PFSK-1 (cell line): ENCODE measurements around the gene OSER1.

Source experiments
- POLR2AphosphoS5 ChIP-seq: IDR thresholded peaks from 2 replicates; pipeline ENCODE4 v1.6.1; 2012; ENCODE audit warnings: low read depth, mild to moderate bottlenecking, control low read depth, low read length, moderate library complexity
- SIN3A ChIP-seq: IDR thresholded peaks from 2 replicates; pipeline ENCODE4 v1.6.1; 2012; ENCODE audit warnings: mild to moderate bottlenecking, low read length, moderate library complexity, borderline replicate concordance; ENCODE audit not compliant: insufficient read depth
- TAF1 ChIP-seq: IDR thresholded peaks from 2 replicates; pipeline ENCODE4 v1.6.1; 2012; ENCODE audit warnings: low read length, control low read depth, borderline replicate concordance; ENCODE audit not compliant: insufficient read depth
- TF ChIP-seq, protein P1 (sequence below), 2 experiments: IDR thresholded peaks; 2 replicates each; pipeline versions ENCODE4 v1.6.1 to v1.8.0; 2011 to 2012; ENCODE audit warnings: low read depth in 2 of 2, low read length in 2 of 2, control low read depth in 1 of 2, inconsistent platforms in 1 of 2, mild to moderate bottlenecking in 1 of 2, moderate library complexity in 1 of 2; ENCODE audit not compliant: insufficient read depth in 1 of 2

DNA sequence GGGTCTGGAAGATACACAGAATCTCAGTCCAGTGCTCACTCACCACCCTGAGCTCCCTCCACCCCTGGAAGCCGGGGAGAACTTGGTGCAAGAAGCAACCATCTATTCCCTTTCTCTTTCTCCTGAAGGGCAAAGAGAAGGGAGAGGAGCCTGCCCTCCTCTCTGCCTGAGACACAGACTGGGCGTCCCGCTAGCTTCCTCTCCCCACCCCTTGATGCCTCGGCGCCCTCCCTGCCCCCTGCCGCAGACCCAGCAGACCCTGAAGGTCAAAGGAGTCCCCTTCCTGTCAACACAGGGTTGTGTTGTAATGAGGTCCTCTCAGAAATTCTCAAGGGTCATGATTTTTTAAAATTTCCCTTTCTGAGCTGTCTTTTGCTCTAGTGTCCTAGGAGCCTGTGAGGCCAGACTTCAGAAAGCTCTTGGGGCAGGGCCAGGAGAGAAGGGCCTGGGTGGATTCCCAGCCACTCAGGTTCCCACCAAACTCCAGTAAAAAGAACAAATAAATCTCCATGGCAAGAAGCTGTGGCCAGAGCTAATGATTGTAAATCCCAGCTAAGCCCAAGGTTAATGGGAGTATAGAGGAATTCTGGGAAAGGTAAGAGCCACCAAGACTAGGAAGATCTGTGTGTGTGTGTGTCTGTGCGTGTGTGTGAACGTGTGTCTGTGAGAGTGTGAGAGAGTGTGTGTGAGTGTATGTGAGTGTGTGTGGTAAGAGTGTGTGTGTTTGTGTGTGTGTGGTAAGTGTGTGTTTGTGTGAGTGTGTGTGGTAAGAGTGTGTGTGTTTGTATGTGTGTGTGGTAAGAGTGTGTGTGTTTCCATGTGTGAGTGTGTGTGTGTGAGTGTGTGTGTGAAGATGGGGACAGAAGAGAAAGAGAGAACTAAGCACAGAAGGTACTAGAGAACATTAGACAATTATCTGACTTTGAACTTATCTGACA lies 22.5 kb downstream of the OSER1 start:
- TF ChIP-seq SIN3A (no peak), POLR2AphosphoS5 (no peak), TAF1 (no peak)
- TF ChIP-seq, protein P1, sequence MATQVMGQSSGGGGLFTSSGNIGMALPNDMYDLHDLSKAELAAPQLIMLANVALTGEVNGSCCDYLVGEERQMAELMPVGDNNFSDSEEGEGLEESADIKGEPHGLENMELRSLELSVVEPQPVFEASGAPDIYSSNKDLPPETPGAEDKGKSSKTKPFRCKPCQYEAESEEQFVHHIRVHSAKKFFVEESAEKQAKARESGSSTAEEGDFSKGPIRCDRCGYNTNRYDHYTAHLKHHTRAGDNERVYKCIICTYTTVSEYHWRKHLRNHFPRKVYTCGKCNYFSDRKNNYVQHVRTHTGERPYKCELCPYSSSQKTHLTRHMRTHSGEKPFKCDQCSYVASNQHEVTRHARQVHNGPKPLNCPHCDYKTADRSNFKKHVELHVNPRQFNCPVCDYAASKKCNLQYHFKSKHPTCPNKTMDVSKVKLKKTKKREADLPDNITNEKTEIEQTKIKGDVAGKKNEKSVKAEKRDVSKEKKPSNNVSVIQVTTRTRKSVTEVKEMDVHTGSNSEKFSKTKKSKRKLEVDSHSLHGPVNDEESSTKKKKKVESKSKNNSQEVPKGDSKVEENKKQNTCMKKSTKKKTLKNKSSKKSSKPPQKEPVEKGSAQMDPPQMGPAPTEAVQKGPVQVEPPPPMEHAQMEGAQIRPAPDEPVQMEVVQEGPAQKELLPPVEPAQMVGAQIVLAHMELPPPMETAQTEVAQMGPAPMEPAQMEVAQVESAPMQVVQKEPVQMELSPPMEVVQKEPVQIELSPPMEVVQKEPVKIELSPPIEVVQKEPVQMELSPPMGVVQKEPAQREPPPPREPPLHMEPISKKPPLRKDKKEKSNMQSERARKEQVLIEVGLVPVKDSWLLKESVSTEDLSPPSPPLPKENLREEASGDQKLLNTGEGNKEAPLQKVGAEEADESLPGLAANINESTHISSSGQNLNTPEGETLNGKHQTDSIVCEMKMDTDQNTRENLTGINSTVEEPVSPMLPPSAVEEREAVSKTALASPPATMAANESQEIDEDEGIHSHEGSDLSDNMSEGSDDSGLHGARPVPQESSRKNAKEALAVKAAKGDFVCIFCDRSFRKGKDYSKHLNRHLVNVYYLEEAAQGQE (IDR thresholded peaks at IDR 0.05; ENCODE audit: insufficient read depth in 1 of 2, low read depth in 2 of 2, low read length in 2 of 2), result no peak
